HCT116 (cell line): Measurements from ENCODE around the gene FAM20C. TPM values are rescaled to one million over a fixed set of nuclear protein-coding genes. Genes with fewer than 3 reads are reported as not detected.

Experiments used
- ATAC-seq: fragments of 200-7000 bp; cut with Tn5 transposase; 2 replicates; pipeline ENCODE4 v1.9.1; 2020; ENCODE audit warnings: mild to moderate bottlenecking, moderate library complexity
- BruUV-seq: library from RNA; stranded (reverse); fragments of 400-500 nt; replicated peaks from 2 replicates; lab custom pipeline; 2021; lab: Mats Ljungman, UMichigan
- CTCF ChIA-PET: fragments of 300-600 bp; sonication (Branson Sonifier 250); formaldehyde crosslinking; loops from one replicate; lab custom pipeline; 2021; ENCODE audit warnings: antibody characterized with exemption; lab: Charles Lee
- POLR2A ChIA-PET: fragments of 300-600, 350-600 bp; sonication (Branson Sonifier 250); formaldehyde crosslinking; loops from one replicate; lab custom pipeline; 2021; ENCODE audit warnings: antibody characterized with exemption; lab: Charles Lee
- RAD21 ChIA-PET, 2 experiments: fragments of 300-600 bp; sonication (Branson Sonifier 250); formaldehyde crosslinking; loops; one replicate each; lab custom pipeline; 2023; ENCODE audit warnings: low total read pairs in 2 of 2; ENCODE audit not compliant: uncharacterized antibody in 2 of 2, unreplicated experiment in 2 of 2, low non-redundant PET in 1 of 2; lab: Charles Lee
- DNase-seq: peaks from one replicate; pipeline ENCODE4 v3.0.0-alpha.2; 2010; ENCODE audit warnings: low read depth, low spot score
- H2AFZ ChIP-seq: fragments of 200-600 bp; shearing (Covaris generic), sonication (generic); 2 replicates; pipeline ENCODE4 v1.6.1; 2017; ENCODE audit warnings: low read depth, mixed run types, mixed read lengths, antibody characterized with exemption, low read length; ENCODE audit not compliant: poor library complexity, severe bottlenecking
- H3K27ac ChIP-seq: 2 replicates; pipeline ENCODE4 v1.5.1; 2012; ENCODE audit warnings: low read depth, low read length
- H3K27me3 ChIP-seq: fragments of 200-600 bp; sonication (generic); 2 replicates; pipeline ENCODE4 v1.6.1; 2016; ENCODE audit warnings: mixed run types, low read length, mixed read lengths; ENCODE audit not compliant: insufficient read depth
- H3K36me3 ChIP-seq, 2 experiments: fragments of 200-500 bp in 1 of 2; fragments of 200-600 bp in 1 of 2; sonication (Bioruptor generic) in 1 of 2; sonication (generic) in 1 of 2; 2 replicates each; pipeline versions ENCODE4 v1.5.1 to v1.6.1; 2014 to 2016; ENCODE audit warnings: low read length in 2 of 2, inconsistent platforms in 1 of 2, mixed read lengths in 1 of 2, mixed run types in 1 of 2; ENCODE audit not compliant: insufficient read depth in 2 of 2, control insufficient read depth in 1 of 2
- H3K4me1 ChIP-seq, 2 experiments: fragments of 200-600 bp in 1 of 2; sonication (generic) in 1 of 2; 2 replicates each; pipeline versions ENCODE4 v1.5.1 to v1.6.1; 2012 to 2017; ENCODE audit warnings: low read length in 2 of 2, inconsistent platforms in 1 of 2, mild to moderate bottlenecking in 1 of 2, mixed read lengths in 1 of 2, mixed run types in 1 of 2, moderate library complexity in 1 of 2; ENCODE audit not compliant: insufficient read depth in 2 of 2, control insufficient read depth in 1 of 2
- H3K4me2 ChIP-seq: fragments of 200-600 bp; sonication (generic); 2 replicates; pipeline ENCODE4 v1.6.1; 2017; ENCODE audit warnings: mixed run types, low read length, mixed read lengths
- H3K4me3 ChIP-seq, 2 experiments: fragments of 200-600 bp in 1 of 2; sonication (generic) in 1 of 2; replicated peaks in 1 of 2; 2 replicates each; pipeline ENCODE4 v1.5.1; 2011 to 2016; ENCODE audit warnings: low read length in 2 of 2, control low read depth in 1 of 2, low read depth in 1 of 2, mild to moderate bottlenecking in 1 of 2, mixed read lengths in 1 of 2, mixed run types in 1 of 2
- H3K79me2 ChIP-seq: fragments of 200-600 bp; sonication (generic); 2 replicates; pipeline ENCODE4 v1.6.1; 2017; ENCODE audit warnings: mild to moderate bottlenecking, mixed run types, low read length, moderate library complexity, mixed read lengths; ENCODE audit not compliant: insufficient read depth
- H3K9ac ChIP-seq: fragments of 200-600 bp; sonication (generic); 2 replicates; pipeline ENCODE4 v1.6.1; 2016; ENCODE audit warnings: low read length, mixed read lengths
- H3K9me2 ChIP-seq: fragments of 200-600 bp; sonication (generic), shearing (Covaris generic); 2 replicates; pipeline ENCODE4 v1.6.1; 2017; ENCODE audit warnings: mixed run types, mild to moderate bottlenecking, moderate library complexity; ENCODE audit not compliant: insufficient read depth
- H3K9me3 ChIP-seq, 2 experiments: fragments of 200-500 bp in 1 of 2; fragments of 200-600 bp in 1 of 2; sonication (Bioruptor generic) in 1 of 2; sonication (generic) in 1 of 2; 2 replicates each; pipeline ENCODE4 v1.6.1; 2014 to 2017; ENCODE audit warnings: low read length in 2 of 2, mixed read lengths in 2 of 2, inconsistent platforms in 1 of 2, low read depth in 1 of 2, mild to moderate bottlenecking in 1 of 2, mixed run types in 1 of 2, moderate library complexity in 1 of 2; ENCODE audit not compliant: control insufficient read depth in 1 of 2, insufficient read depth in 1 of 2
- H4K20me1 ChIP-seq: fragments of 200-600 bp; sonication (generic), shearing (Covaris generic); 2 replicates; pipeline ENCODE4 v1.6.1; 2017; ENCODE audit warnings: mixed run types, mild to moderate bottlenecking, moderate library complexity; ENCODE audit not compliant: insufficient read depth
- ATF3 ChIP-seq: IDR thresholded peaks from 2 replicates; pipeline ENCODE4 v1.6.1; 2012
- CTCF ChIP-seq, 3 experiments: fragments of 200-600 bp in 1 of 3; sonication (generic) in 1 of 3; IDR thresholded peaks in 2 of 3; conservative IDR thresholded peaks in 1 of 3; 2 replicates each; pipeline ENCODE4 v1.5.1; 2012 to 2017; ENCODE audit warnings: low read depth in 2 of 3, low read length in 2 of 3, antibody characterized with exemption in 1 of 3, borderline replicate concordance in 1 of 3, control low read depth in 1 of 3, mild to moderate bottlenecking in 1 of 3, mixed read lengths in 1 of 3, mixed run types in 1 of 3, moderate library complexity in 1 of 3; ENCODE audit not compliant: insufficient read depth in 1 of 3
- RAD21 ChIP-seq: IDR thresholded peaks from 2 replicates; pipeline ENCODE4 v1.6.1; 2012; ENCODE audit warnings: low read depth, mild to moderate bottlenecking
- SRF ChIP-seq: IDR thresholded peaks from 2 replicates; pipeline ENCODE4 v1.6.1; 2012; ENCODE audit warnings: low read depth
- TCF7L2 ChIP-seq: IDR thresholded peaks from 2 replicates; pipeline ENCODE4 v1.7.0; 2011; ENCODE audit warnings: borderline replicate concordance, inconsistent platforms; ENCODE audit not compliant: insufficient read depth, insufficient read length; ENCODE audit errors: extremely low read depth
- ZNF274 ChIP-seq: fragments of 200-500 bp; sonication (Bioruptor generic); IDR thresholded peaks from 2 replicates; pipeline ENCODE4 v1.6.1; 2014; ENCODE audit warnings: mild to moderate bottlenecking, low read depth, low read length, inconsistent platforms
- intact Hi-C: fragments of 100-400 bp; cut with micrococcal nuclease; formaldehyde crosslinking; loops from 2 replicates; pipeline ENCODE4 v1.10.0; 2022
- total RNA-seq: library from RNA; stranded (reverse); gene quantifications from one replicate; pipeline ENCODE4 v1.2.1, GENCODE V29; 2021; ENCODE audit not compliant: unreplicated experiment

Gene FAM20C
- total RNA-seq, 1 experiment from 2014 or later = 27.1 TPM

- no TSS peak for BruUV-seq
- Histone ChIP-seq H3K27me3 (no peaks in the 10 kb centered on the region), H3K9me3 (peaks cover 7 to 12% of the 10 kb centered on the region in 2 experiments; a peak in 2 of 4 replicates), H3K4me3 (no peak overlapping the region), H3K4me1 (no peaks in the 10 kb centered on the region), H3K27ac (no peak overlapping the region), H3K36me3 (no peaks in the 10 kb centered on the region), H3K4me2 (no peak overlapping the region), H3K9ac (no peak overlapping the region), H2AFZ (no peak overlapping the region), H4K20me1 (no peaks in the 10 kb centered on the region), H3K9me2 (no peaks in the 10 kb centered on the region), H3K79me2 (no peaks in the 10 kb centered on the region)
- intact Hi-C loops = no loop called here
- RAD21 ChIA-PET = no interaction called here
- DNase-seq (no peak), ATAC-seq (no peak)
- TF ChIP-seq ZNF274 = no peak
- TF ChIP-seq SRF = no peak
- TF ChIP-seq RAD21 = no peak
- TF ChIP-seq CTCF (IDR thresholded peaks at IDR 0.05 in 2 of 3, conservative IDR thresholded peaks at IDR 0.05 in 1 of 3; ENCODE audit: borderline replicate concordance in 1 of 3, insufficient read depth in 1 of 3, low read depth in 2 of 3, low read length in 2 of 3) = no peak
- no peak for TF ChIP-seq ATF3
- no peak for TF ChIP-seq TCF7L2
- POLR2A ChIA-PET = no interaction called here
- CTCF ChIA-PET = no interaction called here
Measured at GRCh38 chr7:271266-272107, 79.1 kb downstream of the FAM20C start.
